H1 (cell line): ENCODE measurements around the gene SIGLEC11. TPM values are rescaled to one million over a fixed set of nuclear protein-coding genes. Genes with fewer than 3 reads are reported as not detected.

Source experiments
- ATF3 ChIP-seq: IDR thresholded peaks from 2 replicates; pipeline ENCODE4 v1.6.1; 2011; ENCODE audit warnings: low read depth, mild to moderate bottlenecking, low read length; ENCODE audit not compliant: insufficient read depth
- FOSL1 ChIP-seq: IDR thresholded peaks from 2 replicates; pipeline ENCODE4 v1.6.1; 2011; ENCODE audit warnings: mild to moderate bottlenecking, low read depth, low read length, moderate library complexity; ENCODE audit not compliant: insufficient read depth
- TAF7 ChIP-seq: optimal IDR thresholded peaks from 2 replicates; pipeline ENCODE3; 2011; ENCODE audit warnings: low read depth, mild to moderate bottlenecking, inconsistent platforms, low read length, moderate library complexity, borderline replicate concordance
- polyA plus RNA-seq, 7 experiments: library from polyadenylated mRNA; depleted of rRNA in 3 of 7; stranded (reverse) in 5 of 7; unstranded in 2 of 7; fragments of >200 nt in 5 of 7; fragments of 200-250 nt in 2 of 7; gene quantifications; 1 replicate in 5 of 7; 2 replicates in 1 of 7; 4 replicates in 1 of 7; pipeline versions ENCODE4 v1.2.1 to v1.2.3, GENCODE V29; 2011 to 2013; ENCODE audit warnings: missing spikeins in 2 of 7, mixed read lengths in 2 of 7
- total RNA-seq: library from RNA; stranded (reverse); fragmentation: NEBNext Ultra II Directional; extraction: Animal tissue kit (Norgen Biotek cat#: 25700); gene quantifications from 2 replicates; pipeline ENCODE4 v1.2.1, GENCODE V29; 2021
- TF ChIP-seq, protein P1 (sequence below): fragments of 300-600 bp; sonication (generic); IDR thresholded peaks from 2 replicates; pipeline ENCODE4 v1.7.1; 2012; ENCODE audit warnings: low read length, moderate library complexity, mild to moderate bottlenecking, inconsistent platforms; ENCODE audit not compliant: insufficient replicate concordance

SIGLEC11 gene
- total and polyA plus RNA-seq, 2 of the 8 experiments (the other 6 are each of a cell fraction or from before 2014, with no cell fraction given): 0.18 TPM; not detected in 1

GRCh38 chr19:49954933-49955332 is 6.0 kb downstream of the SIGLEC11 start (continued):
- TF ChIP-seq, protein P1, sequence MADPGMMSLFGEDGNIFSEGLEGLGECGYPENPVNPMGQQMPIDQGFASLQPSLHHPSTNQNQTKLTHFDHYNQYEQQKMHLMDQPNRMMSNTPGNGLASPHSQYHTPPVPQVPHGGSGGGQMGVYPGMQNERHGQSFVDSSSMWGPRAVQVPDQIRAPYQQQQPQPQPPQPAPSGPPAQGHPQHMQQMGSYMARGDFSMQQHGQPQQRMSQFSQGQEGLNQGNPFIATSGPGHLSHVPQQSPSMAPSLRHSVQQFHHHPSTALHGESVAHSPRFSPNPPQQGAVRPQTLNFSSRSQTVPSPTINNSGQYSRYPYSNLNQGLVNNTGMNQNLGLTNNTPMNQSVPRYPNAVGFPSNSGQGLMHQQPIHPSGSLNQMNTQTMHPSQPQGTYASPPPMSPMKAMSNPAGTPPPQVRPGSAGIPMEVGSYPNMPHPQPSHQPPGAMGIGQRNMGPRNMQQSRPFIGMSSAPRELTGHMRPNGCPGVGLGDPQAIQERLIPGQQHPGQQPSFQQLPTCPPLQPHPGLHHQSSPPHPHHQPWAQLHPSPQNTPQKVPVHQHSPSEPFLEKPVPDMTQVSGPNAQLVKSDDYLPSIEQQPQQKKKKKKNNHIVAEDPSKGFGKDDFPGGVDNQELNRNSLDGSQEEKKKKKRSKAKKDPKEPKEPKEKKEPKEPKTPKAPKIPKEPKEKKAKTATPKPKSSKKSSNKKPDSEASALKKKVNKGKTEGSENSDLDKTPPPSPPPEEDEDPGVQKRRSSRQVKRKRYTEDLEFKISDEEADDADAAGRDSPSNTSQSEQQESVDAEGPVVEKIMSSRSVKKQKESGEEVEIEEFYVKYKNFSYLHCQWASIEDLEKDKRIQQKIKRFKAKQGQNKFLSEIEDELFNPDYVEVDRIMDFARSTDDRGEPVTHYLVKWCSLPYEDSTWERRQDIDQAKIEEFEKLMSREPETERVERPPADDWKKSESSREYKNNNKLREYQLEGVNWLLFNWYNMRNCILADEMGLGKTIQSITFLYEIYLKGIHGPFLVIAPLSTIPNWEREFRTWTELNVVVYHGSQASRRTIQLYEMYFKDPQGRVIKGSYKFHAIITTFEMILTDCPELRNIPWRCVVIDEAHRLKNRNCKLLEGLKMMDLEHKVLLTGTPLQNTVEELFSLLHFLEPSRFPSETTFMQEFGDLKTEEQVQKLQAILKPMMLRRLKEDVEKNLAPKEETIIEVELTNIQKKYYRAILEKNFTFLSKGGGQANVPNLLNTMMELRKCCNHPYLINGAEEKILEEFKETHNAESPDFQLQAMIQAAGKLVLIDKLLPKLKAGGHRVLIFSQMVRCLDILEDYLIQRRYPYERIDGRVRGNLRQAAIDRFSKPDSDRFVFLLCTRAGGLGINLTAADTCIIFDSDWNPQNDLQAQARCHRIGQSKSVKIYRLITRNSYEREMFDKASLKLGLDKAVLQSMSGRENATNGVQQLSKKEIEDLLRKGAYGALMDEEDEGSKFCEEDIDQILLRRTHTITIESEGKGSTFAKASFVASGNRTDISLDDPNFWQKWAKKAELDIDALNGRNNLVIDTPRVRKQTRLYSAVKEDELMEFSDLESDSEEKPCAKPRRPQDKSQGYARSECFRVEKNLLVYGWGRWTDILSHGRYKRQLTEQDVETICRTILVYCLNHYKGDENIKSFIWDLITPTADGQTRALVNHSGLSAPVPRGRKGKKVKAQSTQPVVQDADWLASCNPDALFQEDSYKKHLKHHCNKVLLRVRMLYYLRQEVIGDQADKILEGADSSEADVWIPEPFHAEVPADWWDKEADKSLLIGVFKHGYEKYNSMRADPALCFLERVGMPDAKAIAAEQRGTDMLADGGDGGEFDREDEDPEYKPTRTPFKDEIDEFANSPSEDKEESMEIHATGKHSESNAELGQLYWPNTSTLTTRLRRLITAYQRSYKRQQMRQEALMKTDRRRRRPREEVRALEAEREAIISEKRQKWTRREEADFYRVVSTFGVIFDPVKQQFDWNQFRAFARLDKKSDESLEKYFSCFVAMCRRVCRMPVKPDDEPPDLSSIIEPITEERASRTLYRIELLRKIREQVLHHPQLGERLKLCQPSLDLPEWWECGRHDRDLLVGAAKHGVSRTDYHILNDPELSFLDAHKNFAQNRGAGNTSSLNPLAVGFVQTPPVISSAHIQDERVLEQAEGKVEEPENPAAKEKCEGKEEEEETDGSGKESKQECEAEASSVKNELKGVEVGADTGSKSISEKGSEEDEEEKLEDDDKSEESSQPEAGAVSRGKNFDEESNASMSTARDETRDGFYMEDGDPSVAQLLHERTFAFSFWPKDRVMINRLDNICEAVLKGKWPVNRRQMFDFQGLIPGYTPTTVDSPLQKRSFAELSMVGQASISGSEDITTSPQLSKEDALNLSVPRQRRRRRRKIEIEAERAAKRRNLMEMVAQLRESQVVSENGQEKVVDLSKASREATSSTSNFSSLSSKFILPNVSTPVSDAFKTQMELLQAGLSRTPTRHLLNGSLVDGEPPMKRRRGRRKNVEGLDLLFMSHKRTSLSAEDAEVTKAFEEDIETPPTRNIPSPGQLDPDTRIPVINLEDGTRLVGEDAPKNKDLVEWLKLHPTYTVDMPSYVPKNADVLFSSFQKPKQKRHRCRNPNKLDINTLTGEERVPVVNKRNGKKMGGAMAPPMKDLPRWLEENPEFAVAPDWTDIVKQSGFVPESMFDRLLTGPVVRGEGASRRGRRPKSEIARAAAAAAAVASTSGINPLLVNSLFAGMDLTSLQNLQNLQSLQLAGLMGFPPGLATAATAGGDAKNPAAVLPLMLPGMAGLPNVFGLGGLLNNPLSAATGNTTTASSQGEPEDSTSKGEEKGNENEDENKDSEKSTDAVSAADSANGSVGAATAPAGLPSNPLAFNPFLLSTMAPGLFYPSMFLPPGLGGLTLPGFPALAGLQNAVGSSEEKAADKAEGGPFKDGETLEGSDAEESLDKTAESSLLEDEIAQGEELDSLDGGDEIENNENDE: no peak
- TF ChIP-seq TAF7 (no peak), FOSL1 (no peak), ATF3 (no peak)
